Adipose tissue (tissue), 3 donors: ENCODE data around the gene PRKG1. TPM values are rescaled to one million over a fixed set of nuclear protein-coding genes. Genes with fewer than 3 reads are reported as not detected.

Source experiments
- H3K27ac ChIP-seq: one replicate; pipeline ENCODE4 v1.5.1; 2013; ENCODE audit warnings: low read depth, low read length
- WGBS, 3 donors: extraction: QIAGEN DNeasy Blood & Tissue Kit; methylation state at CpG; one replicate each; pipeline ENCODE4 v1.1.7; 2013; 5-methylcytosine and 5-hydroxymethylcytosine counted together
- polyA plus RNA-seq, 3 donors: library from polyadenylated mRNA; stranded (reverse); fragments of 200-250 nt; gene quantifications; one replicate each; pipeline ENCODE4 v1.2.3, GENCODE V29; 2013
- donor health status: healthy with polysubstance abuse.
- donor health status: Bipolar disorder and iron deficiency.
- donor health status: healthy.

PRKG1 gene
- polyA plus RNA-seq, 3 donors: 0.46 to 13.2 (median 2.1) TPM

DNA sequence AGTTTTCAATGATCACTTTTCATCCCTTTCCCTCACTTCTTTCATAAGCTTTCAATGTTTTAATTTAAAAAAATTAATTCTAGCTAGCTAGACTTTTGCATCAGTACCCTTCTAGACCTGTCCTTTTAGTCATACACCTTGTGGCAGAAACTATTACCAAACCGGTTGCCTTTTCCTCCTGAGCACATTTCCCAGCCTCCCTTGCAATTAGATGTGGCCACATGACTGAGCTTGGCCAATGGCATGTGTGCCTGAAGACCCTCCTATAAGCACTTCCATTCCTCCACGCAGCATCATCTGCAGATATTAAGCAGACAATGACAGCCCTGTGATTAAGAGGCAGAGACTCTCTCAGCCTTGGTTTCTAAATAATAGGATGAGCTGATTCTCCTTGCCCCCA lies 1252.1 kb downstream of the PRKG1 start:
- no peak overlapping the region for H3K27ac ChIP-seq
- 75 to 81% (median 80%) methylated on average over 2 of the region's 2 CpGs for WGBS, 3 donors

DNA sequence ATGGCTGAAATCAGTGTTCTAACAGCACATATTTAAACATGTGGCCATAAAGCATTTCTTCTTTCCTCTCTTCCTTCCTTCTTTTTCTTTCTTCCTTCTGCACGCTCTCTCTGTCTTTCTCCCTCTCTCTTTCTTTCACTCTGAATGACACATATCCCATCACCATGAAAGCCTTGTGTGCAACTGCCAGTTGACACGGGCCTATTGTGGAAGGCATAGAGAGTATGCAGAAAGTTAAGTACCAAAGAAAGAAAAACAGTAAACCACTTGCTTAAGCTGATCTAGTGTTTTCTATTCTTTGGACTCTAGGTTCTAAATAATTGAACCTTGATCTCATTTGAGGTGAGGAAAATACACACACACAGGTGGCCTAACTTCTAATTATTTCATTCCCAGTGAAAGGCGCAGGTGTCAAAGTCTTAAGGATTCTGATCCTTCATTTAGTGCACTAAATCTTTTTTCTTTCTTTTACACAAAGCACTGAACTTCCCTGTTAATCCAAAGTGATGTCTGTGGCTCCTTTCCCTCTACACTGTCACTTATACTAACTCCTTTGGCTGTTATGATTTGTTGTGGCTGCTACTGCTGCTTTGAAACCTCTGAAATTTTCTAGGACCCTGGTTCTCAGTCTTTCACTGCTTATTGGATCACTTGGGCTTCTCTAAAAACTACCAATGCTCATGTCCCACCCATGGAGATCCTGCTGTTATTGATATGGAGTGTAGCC lies 1257.5 kb downstream of the PRKG1 start:
- H3K27ac ChIP-seq: no peak overlapping the region
- 78 to 88% (median 82%) methylated on average over 3 of the region's 3 CpGs for WGBS, 3 donors

- H3K27ac ChIP-seq: no peak overlapping the region
- 64 to 87% (median 81%) methylated on average over 5 of the region's 5 CpGs for WGBS, 3 donors
Observed at GRCh38 chr10:52332815-52333214, 1258.5 kb downstream of the PRKG1 start.

GRCh38 chr10:52334595-52334994 lies 1260.3 kb downstream of the PRKG1 start:
- H3K27ac ChIP-seq: no peak overlapping the region
- 86 to 93% (median 87%) methylated on average over 1 of the region's 1 CpG for WGBS, 3 donors

GRCh38 chr10:52335665-52336064 lies 1261.4 kb downstream of the PRKG1 start:
- H3K27ac ChIP-seq: no peak overlapping the region
- WGBS, 3 donors: 62 to 82% (median 74%) methylated on average over 1 of the region's 1 CpG

GRCh38 chr10:52337225-52337624 lies 1262.9 kb downstream of the PRKG1 start:
- WGBS, 3 donors: 70 to 86% (median 78%) methylated on average over 1 of the region's 1 CpG
- H3K27ac ChIP-seq: no peak overlapping the region

DNA sequence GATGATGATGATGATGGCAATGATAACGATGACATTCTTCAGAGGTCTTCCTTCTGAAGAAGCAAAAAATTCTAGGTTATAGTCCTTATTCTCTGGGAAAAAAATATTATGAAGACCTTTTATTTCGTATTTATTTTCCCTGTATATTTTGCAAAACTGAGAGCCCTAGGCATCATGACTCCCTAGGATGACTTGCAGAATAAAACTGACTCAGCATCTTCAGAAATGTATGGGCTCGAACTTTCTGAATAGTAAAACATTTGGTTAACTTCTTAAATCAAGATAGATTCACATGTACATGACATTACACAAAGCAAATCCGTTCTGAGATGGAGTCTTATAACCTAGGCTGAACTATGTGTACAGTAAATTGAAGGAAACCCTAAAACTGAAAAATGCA lies 1269.2 kb downstream of the PRKG1 start:
- WGBS, 3 donors: 59 to 65% (median 60%) methylated on average over 4 of the region's 4 CpGs
- no peak overlapping the region for H3K27ac ChIP-seq

GRCh38 chr10:52346394-52347326 lies 1272.4 kb downstream of the PRKG1 start:
- H3K27ac ChIP-seq: no peak overlapping the region
- 93 to 94% (median 94%) methylated on average over 26 to 27 of the region's 27 CpGs for WGBS, 3 donors

DNA sequence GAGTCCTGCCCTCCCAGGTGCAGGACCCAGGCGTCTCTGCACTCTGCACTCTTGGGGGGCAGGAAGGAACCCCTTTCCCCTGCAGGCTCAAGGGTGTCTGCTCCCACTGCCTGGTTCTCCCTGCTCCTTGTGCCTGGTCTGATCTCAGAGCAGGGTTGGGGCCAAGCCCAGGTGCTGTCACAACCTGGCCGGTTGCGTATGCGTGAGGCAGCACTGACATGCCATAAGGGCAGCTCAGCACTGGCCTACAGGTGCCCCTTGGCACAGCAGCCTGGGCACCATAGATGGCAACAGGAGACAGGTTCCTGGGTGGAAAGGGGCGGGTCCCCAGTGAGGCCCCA lies 1273.0 kb downstream of the PRKG1 start:
- WGBS, 3 donors: 91 to 96% (median 95%) methylated on average over 5 of the region's 5 CpGs
- H3K27ac ChIP-seq: no peak overlapping the region

Other genes starting within 250 kb of the PRKG1 start
- gene A1CF, start 188.9 kb upstream of the PRKG1 start, polyA plus RNA-seq: 1 to 10 TPM in 1 of 3 donors, under 1 TPM in 1, not detected in 1; 0.04 to 2.3 TPM